Measurements from ENCODE around the gene TDP1. TPM values are rescaled to one million over a fixed set of nuclear protein-coding genes. Genes with fewer than 3 reads are reported as not detected.

Gene TDP1
- total and polyA plus RNA-seq, 5 donors, result 1.3 to 5.4 (median 3.8) TPM

DNA sequence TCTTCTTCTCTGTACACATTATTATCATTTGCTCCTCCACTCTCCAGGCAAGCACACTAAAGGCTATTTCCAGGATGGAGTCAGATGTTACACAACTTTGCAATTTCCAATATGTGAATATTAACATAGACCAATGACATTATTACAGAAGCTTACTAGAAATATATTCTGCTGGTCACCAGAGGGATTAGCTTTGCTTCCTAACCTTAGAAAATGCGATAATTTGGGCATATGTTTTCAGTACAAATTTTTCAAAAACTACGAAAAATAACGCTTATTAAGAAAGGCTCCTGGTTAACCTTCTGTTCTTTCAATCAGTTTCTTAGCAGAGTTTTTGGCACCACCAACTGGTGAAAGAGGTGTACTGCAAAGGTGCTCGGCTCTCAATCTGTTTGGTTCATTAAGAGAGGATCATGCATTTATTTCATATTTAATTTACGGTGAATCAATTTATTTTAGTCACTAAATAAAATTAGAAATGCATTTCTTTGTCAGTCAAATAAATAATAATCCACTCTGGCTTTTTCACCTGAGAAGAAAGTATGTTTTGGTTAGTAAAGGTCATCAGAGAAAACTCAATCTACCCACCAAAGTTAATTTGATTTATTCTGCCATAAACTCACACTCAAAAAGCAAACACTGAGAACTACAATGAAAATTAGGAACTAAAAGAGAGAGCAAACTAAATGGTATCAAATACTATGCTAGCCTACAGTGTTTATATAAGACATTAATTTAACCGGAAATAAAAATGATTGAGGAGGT, 40.4 kb upstream of the TDP1 start:
- H3K4me3 ChIP-seq (ENCODE audit: low read length), result no peak overlapping the region
- no peak overlapping the region for H3K27ac ChIP-seq (ENCODE audit: low read length)
- H3K4me1 ChIP-seq (ENCODE audit: control insufficient read depth, insufficient read depth, low read length), result no peaks in the 10 kb centered on the region
- intact Hi-C loops (cut with DNase I), result loop anchor here in 3 of 4 donors (5.0 to 10.0 kb wide), 4 partner anchors 500 to 888 kb away; partner anchors contain the start of gene FOXN3 (in 1 of the 3)
- H3K27me3 ChIP-seq (ENCODE audit: control insufficient read depth, insufficient read depth), result no peaks in the 10 kb centered on the region
- DNase-seq (peak in 2 of 3 donors; percentile 29 to 60), ATAC-seq (peak; percentile 60 to 66)
- WGBS, result 19% methylated on average over 6 of the region's 6 CpGs
- no peaks in the 10 kb centered on the region for H3K9me3 ChIP-seq (ENCODE audit: control insufficient read depth, low read length)

DNA sequence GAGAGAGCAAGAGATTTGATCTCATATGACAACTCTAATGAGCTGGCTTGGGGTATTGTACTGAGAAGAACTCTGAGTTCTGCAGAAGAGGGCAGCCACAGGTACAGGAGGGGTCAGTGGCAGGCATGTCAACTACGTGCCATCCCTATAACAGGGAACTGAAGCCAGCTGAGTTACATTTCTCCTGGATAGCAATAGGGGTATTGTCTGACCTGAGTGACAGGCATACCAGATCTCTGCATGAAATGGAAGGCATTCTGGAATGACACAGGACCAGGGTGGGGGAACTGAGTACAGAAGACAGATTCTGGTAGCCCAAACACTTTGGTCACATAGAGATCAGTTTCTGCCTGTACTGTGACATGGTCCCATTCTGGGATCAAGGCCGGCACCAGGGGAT, 37.0 kb upstream of the TDP1 start:
- H3K4me1 ChIP-seq (ENCODE audit: control insufficient read depth, insufficient read depth, low read length), result no peaks in the 10 kb centered on the region
- 92% methylated on average over 2 of the region's 2 CpGs for WGBS
- H3K27me3 ChIP-seq (ENCODE audit: control insufficient read depth, insufficient read depth), result no peaks in the 10 kb centered on the region
- intact Hi-C loops (cut with DNase I), result loop anchor here in 3 of 4 donors (5.0 to 10.0 kb wide), 4 partner anchors 504 to 891 kb away; partner anchors contain the start of gene FOXN3 (in 1 of the 3)
- DNase-seq, result no peak
- H3K27ac ChIP-seq (ENCODE audit: low read length), result no peak overlapping the region
- H3K4me3 ChIP-seq (ENCODE audit: low read length), result no peak overlapping the region
- H3K9me3 ChIP-seq (ENCODE audit: control insufficient read depth, low read length), result no peaks in the 10 kb centered on the region
- no peak for ATAC-seq

DNA sequence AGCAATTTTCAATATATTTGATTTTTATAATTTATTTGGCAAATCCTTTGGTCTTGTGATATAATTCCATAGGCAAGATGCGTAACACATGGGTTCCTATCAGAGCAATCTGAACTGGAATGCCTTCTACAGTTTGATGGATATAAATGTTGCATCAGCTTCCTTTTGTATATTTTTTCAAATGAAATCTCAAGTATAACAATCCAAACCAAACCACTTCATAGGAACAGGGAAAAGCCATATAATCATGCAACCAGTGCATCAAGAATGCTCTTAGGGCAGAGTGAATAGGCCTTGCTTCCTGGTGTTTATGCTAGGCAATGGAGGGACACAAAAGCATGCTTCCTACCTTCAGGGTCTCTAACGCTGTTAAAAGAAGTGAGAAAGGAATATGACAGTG, 35.7 kb upstream of the TDP1 start:
- DNase-seq, result no peak
- no peaks in the 10 kb centered on the region for H3K9me3 ChIP-seq (ENCODE audit: control insufficient read depth, low read length)
- H3K4me3 ChIP-seq (ENCODE audit: low read length), result no peak overlapping the region
- ATAC-seq, result no peak
- no peaks in the 10 kb centered on the region for H3K27me3 ChIP-seq (ENCODE audit: control insufficient read depth, insufficient read depth)
- H3K27ac ChIP-seq (ENCODE audit: low read length), result no peak overlapping the region
- 88% methylated on average over 2 of the region's 2 CpGs for WGBS
- no peaks in the 10 kb centered on the region for H3K4me1 ChIP-seq (ENCODE audit: control insufficient read depth, insufficient read depth, low read length)
- intact Hi-C loops (cut with DNase I), result no loop called here

DNA sequence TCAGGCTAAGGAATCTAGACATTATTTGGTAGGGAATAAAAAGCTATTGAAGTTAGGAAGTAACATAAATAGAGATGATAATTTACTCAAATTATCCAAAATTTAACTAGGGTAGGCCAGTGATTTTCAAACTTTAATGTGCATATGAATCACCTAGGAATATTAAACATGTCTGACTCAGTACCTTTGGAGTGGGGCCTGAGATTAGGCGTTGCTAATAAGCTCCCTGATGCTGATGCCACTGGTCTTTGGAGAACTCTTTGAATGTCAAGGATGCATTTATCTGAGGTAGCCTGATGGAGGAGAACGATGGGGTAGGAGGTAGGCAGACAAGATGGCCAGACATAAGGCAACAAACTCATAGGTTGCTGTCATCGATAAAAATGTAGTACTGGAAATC, 34.4 kb upstream of the TDP1 start:
- 92% methylated on average over 3 of the region's 3 CpGs for WGBS
- H3K4me1 ChIP-seq (ENCODE audit: control insufficient read depth, insufficient read depth, low read length), result no peaks in the 10 kb centered on the region
- intact Hi-C loops (cut with DNase I), result no loop called here
- H3K27me3 ChIP-seq (ENCODE audit: control insufficient read depth, insufficient read depth), result no peaks in the 10 kb centered on the region
- no peaks in the 10 kb centered on the region for H3K9me3 ChIP-seq (ENCODE audit: control insufficient read depth, low read length)
- ATAC-seq, result no peak
- no peak overlapping the region for H3K27ac ChIP-seq (ENCODE audit: low read length)
- H3K4me3 ChIP-seq (ENCODE audit: low read length), result no peak overlapping the region
- no peak for DNase-seq

DNA sequence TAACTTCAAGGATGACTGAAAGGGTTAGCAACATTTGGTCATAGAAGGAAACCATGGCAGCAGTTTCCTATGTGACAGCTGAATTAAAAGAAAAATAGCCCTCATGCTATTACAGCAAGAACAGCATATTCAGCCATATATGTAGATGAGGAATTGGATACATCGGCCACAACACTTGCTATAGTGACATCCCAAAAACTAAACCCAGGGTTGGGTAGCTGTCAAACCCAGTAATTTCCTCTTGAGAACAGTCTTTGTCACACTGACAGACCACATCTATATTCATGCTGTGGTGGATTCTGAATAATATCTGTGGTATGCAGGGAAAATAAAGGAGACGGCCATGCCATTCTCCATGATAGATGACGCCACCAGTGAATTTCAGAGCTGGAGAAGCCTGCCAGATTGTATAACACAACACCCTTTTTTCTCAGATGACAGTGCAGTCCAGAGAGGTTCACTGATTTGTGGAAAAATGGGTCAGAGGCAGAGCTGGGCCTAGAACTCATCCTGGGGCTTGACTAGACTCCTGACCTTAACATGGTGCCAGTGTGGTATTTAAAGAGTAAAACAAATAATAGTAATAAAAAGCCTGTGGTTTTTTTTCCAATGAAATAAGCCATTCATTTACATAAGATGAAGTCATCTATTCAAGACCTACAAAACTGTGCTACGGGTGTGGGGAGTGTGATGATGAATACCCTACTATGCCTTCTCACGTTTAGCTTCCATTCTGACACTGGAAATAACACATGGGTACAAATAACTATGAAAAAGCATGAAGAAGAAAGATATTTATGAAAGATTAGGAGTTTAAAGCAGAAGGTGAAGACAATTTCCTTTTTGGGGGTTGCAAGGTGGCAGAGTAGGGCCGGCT, 33.5 kb upstream of the TDP1 start:
- DNase-seq (no peak), ATAC-seq (no peak)
- H3K4me1 ChIP-seq (ENCODE audit: control insufficient read depth, insufficient read depth, low read length), result no peaks in the 10 kb centered on the region
- intact Hi-C loops (cut with DNase I), result no loop called here
- 88% methylated on average over 6 of the region's 6 CpGs for WGBS
- H3K4me3 ChIP-seq (ENCODE audit: low read length), result no peak overlapping the region
- H3K27me3 ChIP-seq (ENCODE audit: control insufficient read depth, insufficient read depth), result no peaks in the 10 kb centered on the region
- no peak overlapping the region for H3K27ac ChIP-seq (ENCODE audit: low read length)
- H3K9me3 ChIP-seq (ENCODE audit: control insufficient read depth, low read length), result no peaks in the 10 kb centered on the region

DNA sequence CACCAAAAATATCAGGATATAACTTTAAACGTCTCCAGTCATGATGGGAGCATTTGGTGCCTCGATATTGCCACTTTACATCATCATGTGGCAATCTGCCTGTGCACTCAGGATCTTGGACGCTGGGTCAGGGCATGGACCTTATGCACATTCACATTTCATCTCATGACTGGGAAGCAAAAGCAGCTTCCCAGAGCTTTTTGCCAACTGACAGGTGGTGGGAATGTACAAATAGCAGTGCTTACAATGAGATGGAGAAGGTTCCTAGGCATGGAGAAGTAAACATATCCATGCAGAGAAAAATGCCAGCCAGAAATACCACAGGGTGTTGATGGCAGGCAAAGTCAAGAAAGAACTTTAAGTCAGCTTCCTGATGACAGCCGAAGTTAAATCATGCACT, 31.5 kb upstream of the TDP1 start:
- ATAC-seq (no peak), DNase-seq (no peak)
- 51% methylated on average over 4 of the region's 4 CpGs for WGBS
- no peaks in the 10 kb centered on the region for H3K4me1 ChIP-seq (ENCODE audit: control insufficient read depth, insufficient read depth, low read length)
- no peak overlapping the region for H3K4me3 ChIP-seq (ENCODE audit: low read length)
- no peak overlapping the region for H3K27ac ChIP-seq (ENCODE audit: low read length)
- H3K27me3 ChIP-seq (ENCODE audit: control insufficient read depth, insufficient read depth), result no peaks in the 10 kb centered on the region
- intact Hi-C loops (cut with DNase I), result no loop called here
- H3K9me3 ChIP-seq (ENCODE audit: control insufficient read depth, low read length), result no peaks in the 10 kb centered on the region

DNA sequence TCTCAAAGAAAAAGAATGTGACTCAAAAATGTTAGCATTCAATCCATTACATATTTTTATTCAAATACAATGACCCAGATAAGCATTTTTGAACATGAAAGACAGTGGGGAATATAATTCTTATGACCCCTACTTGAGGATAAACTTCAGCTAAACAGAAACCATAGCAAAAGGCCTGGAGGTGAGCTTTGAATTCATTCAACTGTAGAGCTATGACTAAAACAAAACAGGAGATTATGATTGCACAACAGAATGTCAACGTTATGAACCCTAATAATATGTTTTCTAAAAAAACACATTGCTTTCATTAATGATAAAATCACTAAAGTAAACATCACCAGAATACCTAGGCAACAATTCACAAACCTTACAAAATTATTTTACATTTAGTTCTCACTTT, 29.0 kb upstream of the TDP1 start:
- H3K4me1 ChIP-seq (ENCODE audit: control insufficient read depth, insufficient read depth, low read length), result no peaks in the 10 kb centered on the region
- H3K4me3 ChIP-seq (ENCODE audit: low read length), result no peak overlapping the region
- 38% methylated on average over 1 of the region's 1 CpG for WGBS
- no peaks in the 10 kb centered on the region for H3K27me3 ChIP-seq (ENCODE audit: control insufficient read depth, insufficient read depth)
- intact Hi-C loops (cut with DNase I), result no loop called here
- ATAC-seq, result no peak
- no peak for DNase-seq
- H3K9me3 ChIP-seq (ENCODE audit: control insufficient read depth, low read length), result no peaks in the 10 kb centered on the region
- no peak overlapping the region for H3K27ac ChIP-seq (ENCODE audit: low read length)

DNA sequence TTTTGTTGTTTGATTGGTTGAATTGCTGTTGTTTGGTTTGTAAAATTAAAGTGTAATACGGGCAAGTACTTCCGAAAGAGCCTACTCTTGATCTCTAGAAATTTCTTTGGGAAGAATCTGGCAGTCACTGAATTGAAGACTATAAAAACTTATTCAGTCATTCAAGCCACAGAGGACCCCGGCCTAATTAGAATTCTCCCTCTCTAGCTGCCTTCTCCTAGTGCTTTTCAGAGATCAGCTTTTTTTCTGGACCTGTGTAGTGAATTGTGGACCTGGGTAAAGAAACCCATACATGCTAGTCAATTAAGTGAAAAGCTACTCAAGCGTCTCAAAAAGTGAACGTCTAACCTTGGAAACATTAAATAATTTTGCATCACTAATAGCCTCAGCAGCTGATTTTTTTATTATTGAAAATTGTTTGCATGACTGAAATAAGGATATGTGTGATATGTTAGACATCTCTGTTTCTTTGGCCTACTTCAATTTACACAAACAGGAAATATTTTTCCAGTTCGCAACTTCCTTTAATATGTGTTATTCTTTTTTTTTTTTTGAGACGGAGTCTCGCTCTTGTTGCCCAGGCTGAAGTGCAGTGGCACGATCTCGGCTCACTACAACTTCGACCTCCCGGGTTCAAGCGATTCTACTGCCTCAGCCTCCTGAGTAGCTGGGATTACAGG, 28.4 kb upstream of the TDP1 start:
- intact Hi-C loops (cut with DNase I), result no loop called here
- DNase-seq, result no peak
- Histone ChIP-seq H3K4me3 (ENCODE audit: low read length) (no peak overlapping the region), H3K9me3 (ENCODE audit: control insufficient read depth, low read length) (no peaks in the 10 kb centered on the region), H3K27me3 (ENCODE audit: control insufficient read depth, insufficient read depth) (no peaks in the 10 kb centered on the region), H3K4me1 (ENCODE audit: control insufficient read depth, insufficient read depth, low read length) (no peaks in the 10 kb centered on the region), H3K27ac (ENCODE audit: low read length) (no peak overlapping the region)
- 84% methylated on average over 13 of the region's 13 CpGs for WGBS
- ATAC-seq, result no peak

DNA sequence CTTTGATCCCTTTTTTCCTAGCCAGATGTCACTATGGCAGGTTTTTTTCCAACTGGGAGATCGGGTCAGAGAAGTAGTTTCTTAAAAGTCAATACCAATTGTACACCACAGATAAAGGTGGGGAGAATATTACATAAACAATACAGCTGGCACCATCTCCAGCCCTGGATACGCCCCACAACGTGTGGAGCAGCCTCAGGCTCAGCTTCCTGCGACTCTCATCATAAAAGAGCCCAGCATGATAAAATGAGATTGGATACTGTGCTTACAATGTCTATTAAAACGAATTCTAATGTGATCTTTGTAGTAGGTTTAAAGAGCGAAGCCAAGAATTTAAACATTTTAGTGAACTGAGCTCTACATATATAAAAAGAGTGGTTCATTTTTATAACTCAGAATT, 22.7 kb upstream of the TDP1 start:
- 68% methylated on average over 6 of the region's 6 CpGs for WGBS
- no peaks in the 10 kb centered on the region for H3K4me1 ChIP-seq (ENCODE audit: control insufficient read depth, insufficient read depth, low read length)
- no peaks in the 10 kb centered on the region for H3K27me3 ChIP-seq (ENCODE audit: control insufficient read depth, insufficient read depth)
- ATAC-seq, result no peak
- H3K27ac ChIP-seq (ENCODE audit: low read length), result no peak overlapping the region
- H3K9me3 ChIP-seq (ENCODE audit: control insufficient read depth, low read length), result no peaks in the 10 kb centered on the region
- no peak for DNase-seq
- intact Hi-C loops (cut with DNase I), result no loop called here
- no peak overlapping the region for H3K4me3 ChIP-seq (ENCODE audit: low read length)

DNA sequence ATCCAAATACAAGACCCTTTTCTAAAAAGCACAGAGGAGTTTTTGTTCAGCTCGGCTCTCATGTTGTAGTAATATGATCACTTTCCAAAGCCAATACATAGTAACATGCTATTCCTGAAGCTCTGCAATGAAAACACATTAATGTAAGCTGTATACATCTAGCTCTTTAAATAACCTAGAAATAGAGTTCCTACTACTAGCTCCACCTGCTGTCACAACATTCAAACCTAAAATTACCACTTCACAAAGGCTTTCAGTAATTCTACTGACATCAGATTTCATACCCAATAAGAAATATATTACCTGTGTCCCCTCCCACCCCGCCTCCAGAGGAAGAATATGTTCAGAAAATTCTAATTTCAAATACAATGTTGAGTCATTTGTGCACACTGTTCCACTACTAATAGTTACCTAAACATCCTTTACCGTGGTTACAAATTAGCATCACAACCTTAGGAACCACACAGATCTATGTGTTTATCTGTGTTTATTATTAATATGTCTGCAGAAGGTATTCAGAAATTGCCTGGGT, 19.0 kb upstream of the TDP1 start:
- Histone ChIP-seq H3K27ac (ENCODE audit: low read length) (no peak overlapping the region), H3K27me3 (ENCODE audit: control insufficient read depth, insufficient read depth) (no peaks in the 10 kb centered on the region), H3K4me3 (ENCODE audit: low read length) (no peak overlapping the region), H3K9me3 (ENCODE audit: control insufficient read depth, low read length) (no peaks in the 10 kb centered on the region), H3K4me1 (ENCODE audit: control insufficient read depth, insufficient read depth, low read length) (no peaks in the 10 kb centered on the region)
- intact Hi-C loops (cut with DNase I), result no loop called here
- no peak for DNase-seq
- WGBS, result 71% methylated on average over 3 of the region's 3 CpGs
- ATAC-seq, result no peak

Data from right cardiac atrium (tissue), 5 donors.